Kidney (tissue), 14 donors: Measurements from ENCODE around the gene BNIP2. TPM values are rescaled to one million over a fixed set of nuclear protein-coding genes. Genes with fewer than 3 reads are reported as not detected.

ENCODE experiments used
- DNase-seq, 5 donors: peaks; one replicate each; pipeline ENCODE4 v3.0.0-alpha.2; 2013 to 2020
- FAIRE-seq: peaks from 2 replicates; lab custom pipeline; 2012; peaks lifted over from hg19 to GRCh38; lab: Jason Lieb, UNC
- H3K27ac ChIP-seq, 2 donors: one replicate each; pipeline ENCODE4 v1.7.0; 2013; ENCODE audit warnings: low read depth in 2 of 2, low read length in 2 of 2, inconsistent platforms in 1 of 2
- H3K27me3 ChIP-seq: one replicate; pipeline ENCODE4 v1.7.1; 2013; ENCODE audit warnings: low read length, inconsistent platforms; ENCODE audit not compliant: control insufficient read depth, insufficient read depth
- H3K36me3 ChIP-seq, 3 donors: one replicate each; pipeline versions ENCODE4 v1.7.0 to v1.7.1; 2013; ENCODE audit warnings: low read length in 3 of 3, control low read depth in 1 of 3, inconsistent platforms in 1 of 3; ENCODE audit not compliant: insufficient read depth in 3 of 3, control insufficient read depth in 2 of 3
- H3K4me1 ChIP-seq, 3 donors: one replicate each; pipeline versions ENCODE4 v1.7.0 to v1.7.1; 2013; ENCODE audit warnings: low read length in 3 of 3, inconsistent platforms in 1 of 3, low read depth in 1 of 3; ENCODE audit not compliant: control insufficient read depth in 2 of 3, insufficient read depth in 2 of 3
- H3K4me3 ChIP-seq, 3 donors: one replicate each; pipeline versions ENCODE4 v1.7.0 to v1.8.1; 2013; ENCODE audit warnings: low read length in 3 of 3, control low read depth in 1 of 3, inconsistent platforms in 1 of 3
- H3K9ac ChIP-seq, 3 donors: one replicate each; pipeline versions ENCODE4 v1.7.0 to v1.7.1; 2013; ENCODE audit warnings: low read length in 3 of 3, control low read depth in 1 of 3, inconsistent platforms in 1 of 3
- H3K9me3 ChIP-seq, 3 donors: one replicate each; pipeline versions ENCODE4 v1.7.0 to v1.7.1; 2013; ENCODE audit warnings: low read length in 3 of 3, control low read depth in 1 of 3, inconsistent platforms in 1 of 3; ENCODE audit not compliant: control insufficient read depth in 2 of 3, insufficient read depth in 1 of 3
- CTCF ChIP-seq: IDR thresholded peaks from 3 replicates; pipeline ENCODE4 v1.5.1; 2012; ENCODE audit warnings: mild to moderate bottlenecking, moderate library complexity, borderline replicate concordance; ENCODE audit not compliant: insufficient read depth; ENCODE audit errors: extremely low read depth
- intact Hi-C: fragments of 100-400 bp; cut with DNase I; formaldehyde crosslinking; loops from one replicate; pipeline ENCODE4 v1.11.1; 2022
- polyA plus RNA-seq: library from polyadenylated mRNA; stranded (reverse); fragments of 350-450 nt; fragmentation: Illumina TruSeq; extraction: RNeasy Lipid Tissue Mini Kit (QIAGEN cat#74804); gene quantifications from one replicate; pipeline ENCODE4 v1.2.3, GENCODE V29; 2014; ENCODE audit warnings: low read depth, low replicate concordance; ENCODE audit not compliant: insufficient read depth
- total RNA-seq: library from RNA; stranded (reverse); fragmentation: NEBNext Ultra II Directional; extraction: Animal tissue kit (Norgen Biotek cat#: 25700); gene quantifications from one replicate; pipeline ENCODE4 v1.2.1, GENCODE V29; 2021
- donor health status: control.
- donor health status: control.
- donor health status: control.
- donor health status: control.
- donor health status: control.
- donor health status: DM: yes; HTN: yes; CAD: no.
- donor health status: Normal renal cell carcinoma (clear cell type).

The BNIP2 gene
- total and polyA plus RNA-seq, 2 donors from 2014 or later, result 18.2 to 73.8 TPM

- no peak for DNase-seq
- no peak for TF ChIP-seq CTCF
- Histone ChIP-seq H3K9me3 (no peaks in the 10 kb centered on the region), H3K9ac (no peak overlapping the region), H3K4me1 (peaks cover 0 to 7% (median 0%) of the 10 kb centered on the region in 3 donors), H3K4me3 (no peak overlapping the region), H3K36me3 (no peaks in the 10 kb centered on the region), H3K27me3 (no peaks in the 10 kb centered on the region), H3K27ac (no peak overlapping the region)
- no peak for FAIRE-seq
- intact Hi-C loops, result no loop called here
These were observed 75.0 kb downstream of the BNIP2 start for GRCh38 chr15:59614153-59614552.

GRCh38 chr15:59611276-59612260 is 77.6 kb downstream of the BNIP2 start, which contains the start of gene GCNT3:
Gene GCNT3, plus strand, starts transcription at chr15:59611783. Its CDS starts 6,456 bp downstream, at chr15:59618239.
- DNase-seq (peak in 2 of 5 donors; percentile 71 to 72), FAIRE-seq (no peak)
- no peak for TF ChIP-seq CTCF
- H3K27ac ChIP-seq, result peak within 1 kb of the TSS; percentile 1 to 77
- no peak within 1 kb of the TSS for H3K9ac ChIP-seq
- H3K9me3 ChIP-seq, result no peaks in the 10 kb centered on the region
- H3K27me3 ChIP-seq, result no peaks in the 10 kb centered on the region
- peaks cover 0 to 7% (median 0%) of the 10 kb centered on the region in 3 donors for H3K4me1 ChIP-seq
- peak within 1 kb of the TSS in 2 of 3 donors; percentile 10 to 26 for H3K4me3 ChIP-seq
- H3K36me3 ChIP-seq, result no peaks in the 10 kb centered on the region
- intact Hi-C loops, result no loop called here

GRCh38 chr15:59609730-59610712 is 79.1 kb downstream of the BNIP2 start:
- Histone ChIP-seq H3K27ac (no peak overlapping the region), H3K4me1 (peaks cover 0 to 7% (median 0%) of the 10 kb centered on the region in 3 donors), H3K27me3 (no peaks in the 10 kb centered on the region), H3K9ac (no peak overlapping the region), H3K4me3 (no peak overlapping the region), H3K9me3 (peaks cover 0 to under 1% (median 0%) of the 10 kb centered on the region in 3 donors), H3K36me3 (no peaks in the 10 kb centered on the region)
- DNase-seq (no peak), FAIRE-seq (no peak)
- intact Hi-C loops, result no loop called here
- no peak for TF ChIP-seq CTCF

Other genes starting within 250 kb of the BNIP2 start
- gene GCNT3, start 77.5 kb downstream of the BNIP2 start, total RNA-seq, result 14.8 TPM
- 4.5 TPM for gene GCNT3, start 77.5 kb downstream of the BNIP2 start, polyA plus RNA-seq
- 90.9 TPM for gene GTF2A2, start 31.8 kb downstream of the BNIP2 start, total RNA-seq
- gene GTF2A2, start 31.8 kb downstream of the BNIP2 start, polyA plus RNA-seq, result 139 TPM